Subcutaneous adipose tissue (tissue), 4 donors: ENCODE data around the gene PPT1. TPM values are rescaled to one million over a fixed set of nuclear protein-coding genes. Genes with fewer than 3 reads are reported as not detected.

Experiments
- CTCF ChIP-seq: fragments of 450-650 bp; IDR thresholded peaks from one replicate; pipeline ENCODE4 v1.5.1; 2016; ENCODE audit warnings: low read depth, mild to moderate bottlenecking, control low read depth, antibody characterized with exemption, moderate library complexity
- total RNA-seq, 4 donors: library from RNA; depleted of rRNA; stranded (reverse); fragments of >200 nt; gene quantifications; one replicate each; pipeline ENCODE4 v1.1.0, GENCODE V29; 2016

PPT1 gene
- total RNA-seq, 4 donors from 2014 or later: 43.5 to 253 (median 87.9) TPM

- no peak for TF ChIP-seq CTCF
Observed at GRCh38 chr1:40032240-40032891, 64.7 kb downstream of the PPT1 start.

GRCh38 chr1:40030528-40031135 lies 66.4 kb downstream of the PPT1 start:
- no peak for TF ChIP-seq CTCF

GRCh38 chr1:40029608-40030007 lies 67.4 kb downstream of the PPT1 start:
- no peak for TF ChIP-seq CTCF

GRCh38 chr1:40027647-40028046 lies 69.4 kb downstream of the PPT1 start:
- TF ChIP-seq CTCF: no peak

GRCh38 chr1:40024671-40025070 lies 72.4 kb downstream of the PPT1 start:
- TF ChIP-seq CTCF: no peak

- TF ChIP-seq CTCF: no peak
Observed at GRCh38 chr1:40023379-40023944, 73.6 kb downstream of the PPT1 start.

Other genes starting within 250 kb of the PPT1 start
- gene TRIT1, start 213.7 kb downstream of the PPT1 start, total RNA-seq: 10 to 100 TPM in 3 of 4 donors, 1 to 10 TPM in 1; 8.8 to 23.7 (median 16.9) TPM
- under 1 TPM in 3 of 4 donors, not detected in 1; 0.22 to 0.57 (median 0.34) TPM for gene MYCL, start 195.3 kb downstream of the PPT1 start, total RNA-seq
- 1 to 10 TPM in 3 of 4 donors, under 1 TPM in 1; 0.66 to 4.6 (median 2.6) TPM for gene MFSD2A, start 142.1 kb downstream of the PPT1 start, total RNA-seq
- gene CAP1, start 56.5 kb downstream of the PPT1 start, total RNA-seq: 100 to 1,000 TPM; 177 to 419 (median 283) TPM
- 10 to 100 TPM; 15.6 to 27.1 (median 22.4) TPM for gene RLF, start 64.1 kb upstream of the PPT1 start, total RNA-seq
- gene TMCO2, start 150.7 kb upstream of the PPT1 start, total RNA-seq: not detected
- gene ZMPSTE24, start 161.0 kb upstream of the PPT1 start, total RNA-seq: 10 to 100 TPM; 23.5 to 66.7 (median 38.0) TPM
- 1 to 10 TPM in 3 of 4 donors, under 1 TPM in 1; 0.65 to 7.8 (median 4.1) TPM for gene COL9A2, start 220.0 kb upstream of the PPT1 start, total RNA-seq